SK-N-SH (cell line): ENCODE data around the gene KDELR1. TPM values are rescaled to one million over a fixed set of nuclear protein-coding genes. Genes with fewer than 3 reads are reported as not detected.

Experiments
- CTCF ChIA-PET: fragments of 300-600, 350-600 bp; formaldehyde crosslinking; extraction: SDS; loops from one replicate; lab custom pipeline; 2021; lab: Yijun Ruan, JAX
- POLR2A ChIA-PET: fragments of 350-600 bp; sonication (Branson Sonifier 250); formaldehyde crosslinking; extraction: SDS; loops from one replicate; lab custom pipeline; 2020; ENCODE audit warnings: antibody characterized with exemption, inconsistent platforms; lab: Yijun Ruan, JAX
- DNase-seq: peaks from one replicate; pipeline ENCODE4 v3.0.0; 2012
- H2AFZ ChIP-seq: fragments of 200-600 bp; sonication (generic); 2 replicates; pipeline ENCODE4 v1.8.1; 2016; ENCODE audit warnings: antibody characterized with exemption, mild to moderate bottlenecking, low read depth
- H3F3A ChIP-seq: fragments of 200-600 bp; sonication (generic); replicated peaks from 2 replicates; pipeline ENCODE3; 2016; ENCODE audit warnings: antibody characterized with exemption, mild to moderate bottlenecking; ENCODE audit not compliant: insufficient read depth
- H3K27ac ChIP-seq, 2 experiments: fragments of 200-500 bp in 1 of 2; fragments of 200-600 bp in 1 of 2; sonication (Bioruptor generic) in 1 of 2; sonication (generic), shearing (Covaris generic) in 1 of 2; 2 replicates each; pipeline versions ENCODE4 v1.5.1 to v1.6.1; 2014 to 2016; ENCODE audit warnings: low read depth in 2 of 2, inconsistent platforms in 1 of 2, low read length in 1 of 2, mild to moderate bottlenecking in 1 of 2, mixed read lengths in 1 of 2
- H3K27me3 ChIP-seq: fragments of 200-600 bp; sonication (generic), shearing (Covaris generic); 2 replicates; pipeline ENCODE4 v1.6.1; 2016; ENCODE audit warnings: mixed run types; ENCODE audit not compliant: insufficient read depth
- H3K36me3 ChIP-seq, 2 experiments: fragments of 200-500 bp in 1 of 2; fragments of 200-600 bp in 1 of 2; sonication (Bioruptor generic) in 1 of 2; sonication (generic) in 1 of 2; replicated peaks in 1 of 2; 2 replicates each; pipeline versions ENCODE3 to v1.5.1; 2014 to 2016; ENCODE audit warnings: low read length in 1 of 2, mild to moderate bottlenecking in 1 of 2; ENCODE audit not compliant: insufficient read depth in 2 of 2, control insufficient read depth in 1 of 2
- H3K4me1 ChIP-seq, 2 experiments: fragments of 200-500 bp in 1 of 2; fragments of 200-600 bp in 1 of 2; sonication (Bioruptor generic) in 1 of 2; sonication (generic), shearing (Covaris generic) in 1 of 2; 2 replicates each; pipeline versions ENCODE4 v1.5.1 to v1.6.1; 2014 to 2016; ENCODE audit warnings: low read depth in 1 of 2, low read length in 1 of 2, mixed run types in 1 of 2; ENCODE audit not compliant: insufficient read depth in 2 of 2, control insufficient read depth in 1 of 2
- H3K4me2 ChIP-seq: fragments of 200-600 bp; sonication (generic), shearing (Covaris generic); 2 replicates; pipeline ENCODE4 v1.6.1; 2017; ENCODE audit warnings: mixed run types
- H3K4me3 ChIP-seq, 2 experiments: fragments of 200-500 bp in 1 of 2; fragments of 200-600 bp in 1 of 2; sonication (Bioruptor generic) in 1 of 2; sonication (generic), shearing (Covaris generic) in 1 of 2; 2 replicates each; pipeline versions ENCODE4 v1.5.1 to v1.8.1; 2014 to 2016; ENCODE audit warnings: low read depth in 2 of 2, inconsistent platforms in 1 of 2, low read length in 1 of 2, mild to moderate bottlenecking in 1 of 2, mixed read lengths in 1 of 2, moderate library complexity in 1 of 2
- H3K79me2 ChIP-seq: fragments of 200-600 bp; sonication (generic); 2 replicates; pipeline ENCODE4 v1.8.1; 2017; ENCODE audit warnings: mild to moderate bottlenecking; ENCODE audit not compliant: insufficient read depth
- H3K9ac ChIP-seq: fragments of 200-600 bp; sonication (generic); 2 replicates; pipeline ENCODE4 v1.6.1; 2017; ENCODE audit warnings: mixed run types
- H3K9me2 ChIP-seq: fragments of 200-600 bp; sonication (generic); 2 replicates; pipeline ENCODE4 v1.6.1; 2017; ENCODE audit warnings: mixed run types
- H3K9me3 ChIP-seq: fragments of 200-600 bp; sonication (generic); 2 replicates; pipeline ENCODE4 v1.6.1; 2017; ENCODE audit warnings: mixed run types, mild to moderate bottlenecking, moderate library complexity
- H4K20me1 ChIP-seq: fragments of 200-600 bp; sonication (generic); 2 replicates; pipeline ENCODE4 v1.6.1; 2017; ENCODE audit warnings: mild to moderate bottlenecking, mixed run types; ENCODE audit not compliant: insufficient read depth
- MEF2A ChIP-seq: IDR thresholded peaks from 2 replicates; pipeline ENCODE4 v1.4.0; 2012; ENCODE audit warnings: low read depth, borderline replicate concordance
- NFIC ChIP-seq: IDR thresholded peaks from 2 replicates; pipeline ENCODE4 v1.4.0; 2012; ENCODE audit warnings: borderline replicate concordance
- RFX5 ChIP-seq: IDR thresholded peaks from 2 replicates; pipeline ENCODE4 v1.6.1; 2012; ENCODE audit warnings: mild to moderate bottlenecking, improper control_type of control experiment, low read length
- RXRA ChIP-seq: IDR thresholded peaks from 2 replicates; pipeline ENCODE4 v1.4.0; 2012; ENCODE audit warnings: low read depth, mild to moderate bottlenecking, borderline replicate concordance
- SIN3A ChIP-seq: IDR thresholded peaks from 2 replicates; pipeline ENCODE4 v1.6.1; 2012; ENCODE audit warnings: low read depth, mild to moderate bottlenecking, low read length, moderate library complexity, borderline replicate concordance
- USF2 ChIP-seq: fragments of 150-350 bp; IDR thresholded peaks from 2 replicates; pipeline ENCODE4 v1.6.1; 2017; ENCODE audit warnings: antibody characterized with exemption, low read length, low read depth, borderline replicate concordance
- WGBS: methylation state at CpG from one replicate; pipeline ENCODE4 v1.1.6; 2017; ENCODE audit warnings: low lambda C conversion rate; 5-methylcytosine and 5-hydroxymethylcytosine counted together
- polyA plus RNA-seq, 3 experiments: library from polyadenylated mRNA; depleted of rRNA; stranded (reverse); fragments of >200 nt; gene quantifications; 2 replicates each; pipeline ENCODE4 v1.2.3, GENCODE V29; 2012
- TF ChIP-seq, protein P1 (sequence below): IDR thresholded peaks from 2 replicates; pipeline ENCODE4 v1.6.1; 2012; ENCODE audit warnings: mild to moderate bottlenecking, low read depth, low read length, moderate library complexity
- TF ChIP-seq, protein P2 (sequence below): IDR thresholded peaks from 2 replicates; pipeline ENCODE4 v1.4.0; 2012; ENCODE audit warnings: low read depth
- TF ChIP-seq, protein P3 (sequence below): fragments of 150-350 bp; IDR thresholded peaks from 2 replicates; pipeline ENCODE4 v1.6.1; 2016; ENCODE audit warnings: mild to moderate bottlenecking, low read depth, low read length

KDELR1 gene
- polyA plus RNA-seq, 1 of the 3 experiments (the other 2 are of a cell fraction), result 138 TPM

DNA sequence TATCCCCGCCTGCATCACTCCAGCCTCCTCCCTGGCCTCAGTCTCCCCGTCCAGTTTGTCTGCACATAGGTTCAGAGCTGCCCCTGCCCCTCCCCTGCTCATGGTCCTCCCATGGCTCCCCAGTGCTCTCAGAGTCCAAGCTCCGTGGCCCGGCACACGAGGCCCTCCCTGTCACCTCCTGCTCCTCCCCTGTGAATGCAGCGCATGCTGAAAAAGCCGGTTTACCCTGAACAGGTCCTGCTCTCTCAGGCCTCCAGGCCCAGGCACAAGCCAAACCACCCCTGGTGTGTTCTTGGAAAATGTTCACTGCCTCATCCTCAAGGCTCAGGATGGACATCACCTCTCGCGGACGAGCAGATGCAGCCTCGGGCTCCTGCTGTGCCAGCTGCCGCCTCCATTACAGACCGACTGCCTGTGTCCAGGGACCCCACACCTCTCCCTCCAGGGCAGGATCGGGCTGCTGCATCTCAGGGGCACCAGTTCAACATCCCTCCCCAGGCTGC lies 53.0 kb downstream of the KDELR1 start:
- TF ChIP-seq RXRA (no peak), SIN3A (no peak), MEF2A (no peak), NFIC (no peak), RFX5 (no peak), USF2 (no peak)
- TF ChIP-seq, protein P1, sequence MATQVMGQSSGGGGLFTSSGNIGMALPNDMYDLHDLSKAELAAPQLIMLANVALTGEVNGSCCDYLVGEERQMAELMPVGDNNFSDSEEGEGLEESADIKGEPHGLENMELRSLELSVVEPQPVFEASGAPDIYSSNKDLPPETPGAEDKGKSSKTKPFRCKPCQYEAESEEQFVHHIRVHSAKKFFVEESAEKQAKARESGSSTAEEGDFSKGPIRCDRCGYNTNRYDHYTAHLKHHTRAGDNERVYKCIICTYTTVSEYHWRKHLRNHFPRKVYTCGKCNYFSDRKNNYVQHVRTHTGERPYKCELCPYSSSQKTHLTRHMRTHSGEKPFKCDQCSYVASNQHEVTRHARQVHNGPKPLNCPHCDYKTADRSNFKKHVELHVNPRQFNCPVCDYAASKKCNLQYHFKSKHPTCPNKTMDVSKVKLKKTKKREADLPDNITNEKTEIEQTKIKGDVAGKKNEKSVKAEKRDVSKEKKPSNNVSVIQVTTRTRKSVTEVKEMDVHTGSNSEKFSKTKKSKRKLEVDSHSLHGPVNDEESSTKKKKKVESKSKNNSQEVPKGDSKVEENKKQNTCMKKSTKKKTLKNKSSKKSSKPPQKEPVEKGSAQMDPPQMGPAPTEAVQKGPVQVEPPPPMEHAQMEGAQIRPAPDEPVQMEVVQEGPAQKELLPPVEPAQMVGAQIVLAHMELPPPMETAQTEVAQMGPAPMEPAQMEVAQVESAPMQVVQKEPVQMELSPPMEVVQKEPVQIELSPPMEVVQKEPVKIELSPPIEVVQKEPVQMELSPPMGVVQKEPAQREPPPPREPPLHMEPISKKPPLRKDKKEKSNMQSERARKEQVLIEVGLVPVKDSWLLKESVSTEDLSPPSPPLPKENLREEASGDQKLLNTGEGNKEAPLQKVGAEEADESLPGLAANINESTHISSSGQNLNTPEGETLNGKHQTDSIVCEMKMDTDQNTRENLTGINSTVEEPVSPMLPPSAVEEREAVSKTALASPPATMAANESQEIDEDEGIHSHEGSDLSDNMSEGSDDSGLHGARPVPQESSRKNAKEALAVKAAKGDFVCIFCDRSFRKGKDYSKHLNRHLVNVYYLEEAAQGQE, result no peak
- TF ChIP-seq, protein P2, sequence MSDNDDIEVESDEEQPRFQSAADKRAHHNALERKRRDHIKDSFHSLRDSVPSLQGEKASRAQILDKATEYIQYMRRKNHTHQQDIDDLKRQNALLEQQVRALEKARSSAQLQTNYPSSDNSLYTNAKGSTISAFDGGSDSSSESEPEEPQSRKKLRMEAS, result no peak
- TF ChIP-seq, protein P3, sequence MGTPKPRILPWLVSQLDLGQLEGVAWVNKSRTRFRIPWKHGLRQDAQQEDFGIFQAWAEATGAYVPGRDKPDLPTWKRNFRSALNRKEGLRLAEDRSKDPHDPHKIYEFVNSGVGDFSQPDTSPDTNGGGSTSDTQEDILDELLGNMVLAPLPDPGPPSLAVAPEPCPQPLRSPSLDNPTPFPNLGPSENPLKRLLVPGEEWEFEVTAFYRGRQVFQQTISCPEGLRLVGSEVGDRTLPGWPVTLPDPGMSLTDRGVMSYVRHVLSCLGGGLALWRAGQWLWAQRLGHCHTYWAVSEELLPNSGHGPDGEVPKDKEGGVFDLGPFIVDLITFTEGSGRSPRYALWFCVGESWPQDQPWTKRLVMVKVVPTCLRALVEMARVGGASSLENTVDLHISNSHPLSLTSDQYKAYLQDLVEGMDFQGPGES, result no peak
- H4K20me1 ChIP-seq, result no peaks in the 10 kb centered on the region
- H3K27me3 ChIP-seq, result no peaks in the 10 kb centered on the region
- no peaks in the 10 kb centered on the region for H3K79me2 ChIP-seq
- H3K9me2 ChIP-seq, result no peaks in the 10 kb centered on the region
- no peaks in the 10 kb centered on the region for H3K9me3 ChIP-seq
- H3K4me1 ChIP-seq, result peaks cover 0 to 4% of the 10 kb centered on the region in 2 experiments; a peak in 2 of 4 replicates
- DNase-seq, result no peak
- CTCF ChIA-PET, result interaction anchor here (0.8 to 3.7 kb wide), 6 partner anchors 12 to 246 kb away, joined by 3 to 14 read pairs (median 3); no protein-coding TSS in a partner anchor
- peaks cover 14% of the 10 kb centered on the region for H3F3A ChIP-seq
- WGBS, result 91% methylated on average over 10 of the region's 14 CpGs
- POLR2A ChIA-PET, result no interaction called here
- no peak overlapping the region for H3K27ac ChIP-seq
- H2AFZ ChIP-seq, result no peak overlapping the region
- no peaks in the 10 kb centered on the region for H3K36me3 ChIP-seq
- no peak overlapping the region for H3K9ac ChIP-seq
- no peak overlapping the region for H3K4me3 ChIP-seq
- H3K4me2 ChIP-seq, result no peak overlapping the region
